NOMO-1 treated with DMSO at 0.1 percent for 48 hours (cell line): ENCODE results near the gene FBXW9.
"Not testable (repeated sequence)": the region's sequence is repeated elsewhere in the genome, so short reads cannot be mapped to it uniquely, and the experiment has no call there.

ENCODE experiments used
- DNase-seq: peaks from one replicate; lab custom pipeline; 2025; ENCODE audit not compliant: unreplicated experiment; lab: John Stamatoyannopoulos, UW

FBXW9 gene

GRCh38 chr19:12696366-12697335 is at the start of gene FBXW9:
FBXW9 (minus strand) TSS chr19:12696631; CDS start chr19:12696581, 50 bp downstream.
- peak; percentile 93 for DNase-seq

DNA sequence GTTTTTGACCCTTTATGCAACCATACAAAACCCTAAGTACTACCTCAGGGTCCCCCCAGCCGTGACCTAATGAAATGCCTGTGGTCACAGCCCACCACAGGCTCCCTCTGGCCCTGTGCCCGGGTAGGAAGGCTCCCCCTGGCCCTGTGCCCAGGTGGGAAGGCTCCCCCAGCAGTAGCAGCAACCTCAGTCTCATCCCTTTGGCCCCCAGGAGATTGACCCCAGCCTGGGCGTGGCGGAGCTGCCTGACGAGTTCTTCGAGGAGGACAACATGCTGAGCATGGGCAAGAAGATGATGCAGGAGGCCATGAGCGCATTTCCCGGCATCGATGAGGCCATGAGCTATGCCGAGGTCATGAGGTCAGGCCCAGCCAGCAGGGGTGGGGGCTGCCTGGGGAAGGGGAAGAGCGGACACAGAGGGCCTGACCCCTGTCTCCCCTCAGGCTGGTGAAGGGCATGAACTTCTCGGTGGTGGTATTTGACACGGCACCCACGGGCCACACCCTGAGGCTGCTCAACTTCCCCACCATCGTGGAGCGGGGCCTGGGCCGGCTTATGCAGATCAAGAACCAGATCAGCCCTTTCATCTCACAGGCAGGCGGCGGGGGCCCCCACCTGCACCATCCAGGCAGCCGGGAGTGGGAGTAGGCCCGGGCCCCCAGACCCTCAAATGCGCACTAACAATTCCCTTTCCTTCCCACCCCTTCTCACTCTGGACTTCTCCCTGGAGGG is 48.9 kb upstream of the FBXW9 start:
- DNase-seq: no peak

GRCh38 chr19:12737835-12738351 is 41.5 kb upstream of the FBXW9 start:
- no peak for DNase-seq

DNA sequence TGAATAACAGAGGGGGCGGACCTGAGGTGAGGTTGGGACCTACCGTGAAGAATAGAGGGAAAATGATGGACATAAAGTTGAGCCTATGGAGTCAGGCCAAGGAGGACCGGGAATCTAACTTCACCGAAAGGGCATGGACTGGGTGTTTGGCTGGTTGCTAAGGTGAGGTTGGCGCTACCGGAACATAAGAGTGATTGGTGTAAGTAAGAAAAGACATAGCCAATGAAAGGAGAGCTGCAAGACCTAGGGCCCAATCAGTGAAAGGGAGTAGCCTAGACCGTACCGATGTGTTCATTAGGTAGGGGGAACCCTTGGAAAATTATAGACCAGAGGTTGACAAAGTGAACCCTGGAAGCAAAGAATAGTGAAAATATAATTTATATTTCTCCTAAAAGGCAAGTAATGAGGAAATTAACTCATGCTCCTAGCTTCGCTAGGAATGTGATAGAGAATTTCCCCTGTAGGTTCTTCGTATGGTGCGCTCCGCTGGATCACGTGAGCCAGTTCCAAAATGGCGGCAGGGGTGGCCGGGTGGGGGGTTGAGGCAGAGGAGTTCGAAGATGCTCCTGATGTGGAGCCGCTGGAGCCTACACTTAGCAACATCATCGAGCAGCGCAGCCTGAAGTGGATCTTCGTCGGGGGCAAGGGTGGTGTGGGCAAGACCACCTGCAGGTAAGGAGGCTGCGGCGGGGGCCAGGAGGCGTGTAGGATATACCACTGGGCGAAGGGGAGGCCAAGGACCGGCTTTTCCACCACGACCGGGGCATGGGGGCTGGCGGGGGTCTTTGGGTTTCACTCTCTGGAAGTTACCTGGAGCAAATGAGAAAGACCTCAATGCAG is 40.8 kb upstream of the FBXW9 start, which contains the start of gene GET3:
TSS of gene GET3 (plus strand) at position 503 of the 840 bp plus-strand sequence. CDS start at position 512, 9 bp downstream.
- peak; percentile 97 for DNase-seq

GRCh38 chr19:12733369-12734214 is 37.2 kb upstream of the FBXW9 start:
- DNase-seq: peak; percentile 56

DNA sequence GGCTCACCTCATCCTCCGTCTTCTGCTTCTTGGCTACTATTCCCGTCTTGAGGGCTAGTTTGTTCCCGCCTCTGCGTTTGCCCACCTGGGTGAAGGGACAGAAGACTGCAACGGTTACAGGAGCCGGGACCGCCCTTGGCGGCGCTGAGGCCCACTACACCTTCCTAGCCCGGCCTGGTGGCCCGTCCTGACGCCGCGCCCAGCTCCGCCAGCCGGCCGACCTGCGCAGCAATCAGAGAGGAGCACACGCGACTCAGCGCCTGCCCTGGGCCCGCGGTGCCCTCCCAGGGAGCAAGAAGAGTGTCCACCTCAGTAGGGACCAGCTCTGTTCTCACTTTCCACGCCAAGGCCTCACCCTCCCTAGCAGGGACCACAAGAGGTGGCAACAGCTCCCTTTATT is 34.9 kb upstream of the FBXW9 start:
- DNase-seq: no peak

DNA sequence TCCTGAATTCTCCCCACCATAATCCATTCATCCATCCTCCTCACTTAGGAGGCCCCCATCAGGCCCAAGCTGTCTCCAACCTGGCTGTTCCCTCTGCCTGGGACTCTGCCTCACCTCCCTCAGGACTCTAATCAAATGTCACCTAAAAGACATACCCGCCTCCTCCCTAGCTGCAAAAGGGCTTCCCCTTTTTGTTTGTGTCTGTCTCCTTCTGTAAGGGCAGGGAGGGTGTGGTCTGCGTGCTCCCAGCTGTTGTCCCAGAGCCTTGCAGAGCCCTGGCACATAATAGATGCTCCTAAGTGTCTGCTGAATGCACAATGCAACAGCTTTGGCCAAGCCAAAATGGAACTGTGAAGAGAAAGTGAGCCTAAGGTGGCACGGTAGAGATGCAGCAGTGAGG is 33.6 kb upstream of the FBXW9 start:
- DNase-seq: no peak

DNA sequence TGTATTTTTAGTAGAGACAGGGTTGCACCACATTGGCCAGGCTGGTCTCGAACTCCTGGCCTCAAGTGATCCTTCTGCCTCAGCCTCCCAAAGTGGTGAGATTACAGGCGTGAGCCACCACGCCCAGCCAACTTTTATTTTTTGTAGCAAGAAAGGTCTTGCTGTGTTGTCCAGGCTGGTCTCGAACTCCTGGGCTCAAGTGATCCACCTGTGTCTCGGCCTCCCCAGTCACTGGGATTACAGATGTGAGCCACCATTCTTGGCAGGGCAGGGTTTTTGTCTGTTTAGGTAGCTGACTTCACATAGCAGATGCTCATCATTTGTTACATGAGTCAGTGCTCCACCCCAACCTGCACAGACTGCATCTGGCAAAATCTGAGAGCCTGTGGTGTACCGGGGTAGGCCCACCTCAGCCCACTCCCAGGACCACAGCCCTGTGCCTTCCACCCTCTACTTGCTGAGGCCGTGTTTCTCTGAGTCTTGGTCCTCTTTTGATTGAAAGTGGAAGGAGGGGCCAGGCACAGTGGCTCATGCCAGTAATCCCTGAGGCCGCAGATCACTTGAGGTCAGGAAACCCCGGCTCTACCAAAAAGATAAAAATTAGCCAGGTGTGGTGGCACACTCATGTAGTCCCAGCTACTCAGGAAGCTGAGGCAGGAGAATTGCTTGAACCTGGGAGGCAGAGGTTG is 31.5 kb upstream of the FBXW9 start:
- DNase-seq: no peak

- no peak for DNase-seq
These were observed 30.5 kb upstream of the FBXW9 start for GRCh38 chr19:12726988-12727316.

DNA sequence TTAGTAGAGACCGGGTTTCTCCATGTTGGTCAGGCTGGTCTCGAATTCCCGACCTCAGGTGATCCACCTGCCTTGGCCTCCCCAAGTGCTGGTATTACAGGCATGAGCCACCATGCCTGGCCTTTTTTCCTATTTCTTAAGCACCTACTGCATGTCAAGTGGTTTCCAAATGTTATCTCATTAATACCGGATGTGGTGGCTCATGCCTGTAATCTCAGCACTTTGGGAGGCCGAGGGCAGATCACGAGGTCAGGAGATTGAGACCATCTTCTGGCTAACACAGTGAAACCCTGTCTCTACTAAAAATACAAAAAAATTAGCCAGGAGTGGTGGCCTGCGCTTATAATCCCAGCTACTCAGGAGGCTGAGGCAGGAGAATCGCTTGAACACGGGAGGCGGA is 29.2 kb upstream of the FBXW9 start:
- not testable (repeated sequence) for DNase-seq

DNA sequence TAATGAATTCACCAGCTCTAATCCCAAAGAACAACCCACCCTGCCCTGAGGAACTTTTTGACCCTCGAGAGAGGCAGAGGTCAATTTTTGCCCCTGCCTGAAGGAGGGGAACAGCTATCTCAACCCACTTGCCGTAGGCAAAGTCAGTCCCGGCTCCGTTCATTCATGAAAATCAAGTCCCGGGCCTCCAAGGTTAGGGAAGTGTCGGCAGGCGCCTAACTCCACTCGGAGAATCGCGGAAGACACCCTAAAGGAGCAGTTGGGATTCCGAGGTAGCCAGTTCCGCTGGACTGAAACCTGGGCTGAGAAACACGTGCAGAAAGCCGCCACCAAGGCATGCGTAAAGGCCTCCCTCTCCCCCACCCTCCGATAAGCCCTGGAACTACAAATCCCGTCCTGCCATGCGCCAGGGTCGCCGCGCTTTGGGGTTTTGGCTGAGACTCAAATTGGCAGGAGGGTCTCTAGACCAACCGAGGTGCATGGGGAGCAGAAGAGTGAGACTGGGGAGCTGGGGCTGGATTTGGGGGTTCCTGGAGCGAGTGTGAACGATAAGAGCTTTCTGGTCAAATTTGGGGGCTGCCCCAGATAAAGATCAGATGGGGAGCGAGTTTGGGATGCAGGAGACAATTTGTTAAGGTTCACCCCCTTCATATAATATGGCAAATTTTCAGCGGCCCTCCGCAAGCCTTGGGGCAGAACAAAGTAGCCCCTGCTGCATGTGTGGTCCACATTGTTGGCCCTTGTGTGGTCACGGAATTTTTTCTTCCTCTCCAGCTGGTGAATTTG is 27.4 kb upstream of the FBXW9 start, which contains the start of gene TNPO2:
TSS of gene TNPO2 (minus strand) at position 292 of the 786 bp plus-strand sequence. CDS start 2,955 bp downstream, outside the sequence.
- DNase-seq: peak; percentile 56

DNA sequence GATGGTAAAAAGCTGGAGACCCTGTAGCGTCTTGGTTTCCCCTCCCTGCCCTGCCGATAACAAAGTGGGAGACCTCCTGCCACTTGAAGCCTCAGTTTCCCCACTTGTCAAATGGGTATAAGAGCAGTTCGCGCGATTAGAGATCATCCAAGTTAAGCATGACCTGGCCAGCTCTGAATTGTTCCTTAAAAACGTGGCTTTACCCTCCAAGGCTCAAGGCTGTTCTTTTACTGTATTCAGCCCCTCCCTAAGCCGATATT is 26.9 kb upstream of the FBXW9 start:
- DNase-seq: peak; percentile 27

- peak; percentile 97 for DNase-seq
These were observed 26.3 kb upstream of the FBXW9 start for GRCh38 chr19:12722566-12723380.

DNA sequence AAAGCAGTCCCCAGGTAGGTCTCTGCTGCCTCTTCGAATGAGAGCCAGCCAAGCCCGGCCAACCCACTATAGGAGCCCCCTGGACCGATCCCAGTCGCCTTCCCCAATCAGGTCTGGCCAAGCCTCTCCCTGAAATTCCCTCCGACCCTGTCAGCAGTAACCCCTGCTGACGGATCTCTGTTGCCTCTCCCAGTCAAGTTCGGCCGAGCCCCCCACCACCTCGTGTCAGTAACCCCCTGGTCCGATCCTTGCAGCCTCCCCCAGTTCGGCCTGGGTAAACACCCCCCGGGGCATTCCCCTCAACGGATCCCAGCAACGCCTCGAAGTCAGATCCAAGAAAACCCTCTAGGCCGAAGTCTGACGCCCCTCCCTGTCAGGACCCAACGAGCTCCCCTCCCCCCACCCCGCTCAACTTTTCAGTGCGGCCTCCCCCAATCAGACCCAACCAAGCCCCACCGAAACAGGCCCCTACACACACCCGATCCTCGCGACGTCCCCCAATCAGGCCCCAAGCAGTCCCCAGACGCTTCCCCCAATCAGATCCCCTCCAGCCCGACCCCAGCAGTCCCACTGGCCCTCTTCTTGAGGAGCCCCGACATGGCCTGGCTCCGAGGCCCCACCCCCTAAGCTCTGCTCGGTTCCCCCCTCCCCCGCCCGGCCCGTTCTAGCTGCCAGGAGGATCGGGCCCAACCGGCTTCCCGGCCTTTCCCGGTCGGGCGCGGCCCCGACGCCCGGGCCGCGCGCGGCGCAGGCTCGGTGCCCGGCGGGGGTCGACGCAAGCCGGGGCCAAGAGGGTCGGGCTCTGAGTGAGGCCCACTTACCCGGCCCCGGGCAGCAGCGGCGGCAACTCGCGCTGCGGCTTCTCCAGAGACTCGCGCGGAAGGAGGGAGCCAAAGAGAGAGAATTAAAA is 25.5 kb upstream of the FBXW9 start:
- peak; percentile 41 for DNase-seq

- no peak for DNase-seq
These were observed 24.6 kb upstream of the FBXW9 start for GRCh38 chr19:12720851-12721655.

DNA sequence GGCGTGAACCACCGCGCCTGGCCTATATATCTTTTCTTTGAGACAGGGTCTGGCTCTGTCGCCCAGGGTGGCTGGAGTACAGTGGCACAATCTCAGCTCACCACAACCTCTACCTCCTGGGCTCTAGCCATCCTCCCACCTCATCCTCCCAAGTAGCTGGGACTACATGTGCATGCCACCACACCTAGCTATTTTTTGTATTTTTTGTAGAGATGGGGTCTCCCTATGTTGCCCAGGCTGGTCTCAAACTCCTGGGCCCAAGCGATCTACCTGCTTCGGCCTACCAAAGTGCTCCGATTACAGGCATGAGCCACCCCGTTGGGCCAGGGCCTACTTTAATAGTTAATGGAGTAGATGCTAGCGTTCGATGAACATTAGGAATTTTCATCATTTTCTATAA is 23.9 kb upstream of the FBXW9 start:
- no peak for DNase-seq
